Tibial nerve (tissue), 4 donors: Measurements from ENCODE around the gene RPS14.

Source experiments
- EP300 ChIP-seq, 2 donors: sonication (generic); formaldehyde crosslinking; IDR thresholded peaks; one replicate each; pipeline ENCODE4 v1.6.1; 2017; ENCODE audit warnings: antibody characterized with exemption in 2 of 2, mild to moderate bottlenecking in 1 of 2
- TF ChIP-seq, protein P1 (sequence below), 5 experiments: fragments of 200-600 bp in 3 of 5; fragments of 450-650 bp in 2 of 5; sonication (generic) in 3 of 5; IDR thresholded peaks; one replicate each; pipeline ENCODE4 v1.5.1; 2016 to 2019; ENCODE audit warnings: antibody characterized with exemption in 5 of 5, mild to moderate bottlenecking in 3 of 5, moderate library complexity in 2 of 5

DNA sequence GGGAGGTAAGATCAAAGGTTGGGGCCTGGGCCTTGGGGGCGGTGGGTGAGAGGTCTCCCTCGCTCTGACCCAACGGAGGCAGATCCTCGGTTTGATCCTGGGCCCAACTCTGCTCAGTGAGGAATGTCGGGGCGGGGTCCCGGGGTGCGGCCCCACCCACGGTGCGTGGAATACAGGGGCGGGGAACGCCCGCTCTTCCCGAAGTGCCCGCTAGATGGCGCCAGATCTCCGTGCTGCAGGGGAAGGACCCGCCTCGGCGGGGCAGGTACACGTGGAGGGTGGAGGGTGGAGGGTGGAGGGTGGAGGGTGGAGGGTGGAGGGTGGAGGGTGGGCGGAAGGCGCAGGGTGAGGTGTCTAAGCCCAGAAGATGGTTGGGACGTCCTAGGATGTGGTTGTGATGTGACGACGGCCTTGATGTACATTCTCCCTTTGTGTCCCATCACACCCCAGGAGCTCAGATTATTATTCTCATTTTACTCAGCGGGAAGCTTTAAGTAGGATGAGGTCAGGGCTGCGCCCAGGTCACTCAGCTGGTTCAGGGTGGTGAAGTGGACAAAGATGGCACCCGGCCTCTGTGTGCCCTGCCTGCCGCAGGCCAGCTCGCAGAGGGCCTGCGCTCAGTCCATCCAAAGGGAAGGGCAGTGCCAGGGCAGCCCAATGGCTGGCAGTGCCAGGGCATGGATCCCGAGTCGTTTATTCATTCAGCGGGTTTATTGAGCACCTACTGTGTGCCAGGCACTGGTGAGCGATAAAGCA lies 9.4 kb upstream of the RPS14 start:
- TF ChIP-seq, protein P1, sequence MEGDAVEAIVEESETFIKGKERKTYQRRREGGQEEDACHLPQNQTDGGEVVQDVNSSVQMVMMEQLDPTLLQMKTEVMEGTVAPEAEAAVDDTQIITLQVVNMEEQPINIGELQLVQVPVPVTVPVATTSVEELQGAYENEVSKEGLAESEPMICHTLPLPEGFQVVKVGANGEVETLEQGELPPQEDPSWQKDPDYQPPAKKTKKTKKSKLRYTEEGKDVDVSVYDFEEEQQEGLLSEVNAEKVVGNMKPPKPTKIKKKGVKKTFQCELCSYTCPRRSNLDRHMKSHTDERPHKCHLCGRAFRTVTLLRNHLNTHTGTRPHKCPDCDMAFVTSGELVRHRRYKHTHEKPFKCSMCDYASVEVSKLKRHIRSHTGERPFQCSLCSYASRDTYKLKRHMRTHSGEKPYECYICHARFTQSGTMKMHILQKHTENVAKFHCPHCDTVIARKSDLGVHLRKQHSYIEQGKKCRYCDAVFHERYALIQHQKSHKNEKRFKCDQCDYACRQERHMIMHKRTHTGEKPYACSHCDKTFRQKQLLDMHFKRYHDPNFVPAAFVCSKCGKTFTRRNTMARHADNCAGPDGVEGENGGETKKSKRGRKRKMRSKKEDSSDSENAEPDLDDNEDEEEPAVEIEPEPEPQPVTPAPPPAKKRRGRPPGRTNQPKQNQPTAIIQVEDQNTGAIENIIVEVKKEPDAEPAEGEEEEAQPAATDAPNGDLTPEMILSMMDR (IDR thresholded peaks at IDR 0.05), result peak; percentile 82 to 94 (median 89)
- peak in 1 of 2 donors; percentile 21 for TF ChIP-seq EP300 (IDR thresholded peaks at IDR 0.05)
